Measurements from ENCODE around the gene HSD17B13. TPM values are rescaled to one million over a fixed set of nuclear protein-coding genes. Genes with fewer than 3 reads are reported as not detected.

Gene HSD17B13
- polyA plus RNA-seq, 2 donors, result 0.08 to 0.14 TPM

DNA sequence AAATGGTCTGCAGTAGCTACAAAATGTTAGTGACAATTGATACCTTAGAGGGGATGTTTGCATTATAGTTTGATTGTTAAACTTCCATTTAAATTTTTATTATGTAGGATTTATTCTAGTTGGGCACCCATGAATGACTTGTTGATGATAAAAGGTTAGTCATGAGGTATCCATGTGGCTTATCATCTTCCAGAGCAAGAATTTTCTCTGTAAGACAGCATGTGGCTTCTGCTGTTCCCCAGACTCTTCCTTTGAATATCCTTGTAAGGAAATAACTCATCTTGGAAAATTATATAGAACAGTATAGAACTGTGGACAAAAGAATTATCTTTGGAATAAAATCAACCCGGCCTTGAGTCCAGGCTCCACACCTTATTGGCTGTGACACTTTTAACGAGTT is 62.2 kb downstream of the HSD17B13 start:
- Histone ChIP-seq H3K27ac (ENCODE audit: low read depth in 2 of 2, low read length in 1 of 2) (no peak overlapping the region), H3K36me3 (ENCODE audit: control insufficient read depth in 2 of 2, insufficient read depth in 2 of 2, low read length in 1 of 2) (no peaks in the 10 kb centered on the region), H3K4me1 (ENCODE audit: control insufficient read depth in 2 of 2, insufficient read depth in 2 of 2, low read length in 1 of 2) (no peaks in the 10 kb centered on the region), H3K27me3 (ENCODE audit: control insufficient read depth in 1 of 2, insufficient read depth in 2 of 2, low read length in 2 of 2) (no peaks in the 10 kb centered on the region), H3K9me3 (ENCODE audit: control insufficient read depth in 2 of 2, insufficient read depth in 1 of 2, low read depth in 1 of 2, low read length in 1 of 2) (no peaks in the 10 kb centered on the region), H3K4me3 (ENCODE audit: low read depth in 1 of 2, low read length in 2 of 2) (no peak overlapping the region)
- 94 to 95% methylated on average over 2 of the region's 2 CpGs for WGBS, 2 donors

GRCh38 chr4:87258677-87259076 is 64.0 kb downstream of the HSD17B13 start:
- H3K27me3 ChIP-seq (ENCODE audit: control insufficient read depth in 1 of 2, insufficient read depth in 2 of 2, low read length in 2 of 2), result no peaks in the 10 kb centered on the region
- no peaks in the 10 kb centered on the region for H3K4me1 ChIP-seq (ENCODE audit: control insufficient read depth in 2 of 2, insufficient read depth in 2 of 2, low read length in 1 of 2)
- H3K36me3 ChIP-seq (ENCODE audit: control insufficient read depth in 2 of 2, insufficient read depth in 2 of 2, low read length in 1 of 2), result no peaks in the 10 kb centered on the region
- WGBS, 2 donors, result 90 to 92% methylated on average over 2 of the region's 2 CpGs
- H3K4me3 ChIP-seq (ENCODE audit: low read depth in 1 of 2, low read length in 2 of 2), result no peak overlapping the region
- H3K27ac ChIP-seq (ENCODE audit: low read depth in 2 of 2, low read length in 1 of 2), result no peak overlapping the region
- no peaks in the 10 kb centered on the region for H3K9me3 ChIP-seq (ENCODE audit: control insufficient read depth in 2 of 2, insufficient read depth in 1 of 2, low read depth in 1 of 2, low read length in 1 of 2)

GRCh38 chr4:87257523-87257922 is 65.2 kb downstream of the HSD17B13 start:
- H3K4me3 ChIP-seq (ENCODE audit: low read depth in 1 of 2, low read length in 2 of 2), result no peak overlapping the region
- H3K9me3 ChIP-seq (ENCODE audit: control insufficient read depth in 2 of 2, insufficient read depth in 1 of 2, low read depth in 1 of 2, low read length in 1 of 2), result no peaks in the 10 kb centered on the region
- no peaks in the 10 kb centered on the region for H3K4me1 ChIP-seq (ENCODE audit: control insufficient read depth in 2 of 2, insufficient read depth in 2 of 2, low read length in 1 of 2)
- H3K36me3 ChIP-seq (ENCODE audit: control insufficient read depth in 2 of 2, insufficient read depth in 2 of 2, low read length in 1 of 2), result no peaks in the 10 kb centered on the region
- 45 to 68% methylated on average over 3 of the region's 3 CpGs for WGBS, 2 donors
- H3K27me3 ChIP-seq (ENCODE audit: control insufficient read depth in 1 of 2, insufficient read depth in 2 of 2, low read length in 2 of 2), result no peaks in the 10 kb centered on the region
- no peak overlapping the region for H3K27ac ChIP-seq (ENCODE audit: low read depth in 2 of 2, low read length in 1 of 2)

DNA sequence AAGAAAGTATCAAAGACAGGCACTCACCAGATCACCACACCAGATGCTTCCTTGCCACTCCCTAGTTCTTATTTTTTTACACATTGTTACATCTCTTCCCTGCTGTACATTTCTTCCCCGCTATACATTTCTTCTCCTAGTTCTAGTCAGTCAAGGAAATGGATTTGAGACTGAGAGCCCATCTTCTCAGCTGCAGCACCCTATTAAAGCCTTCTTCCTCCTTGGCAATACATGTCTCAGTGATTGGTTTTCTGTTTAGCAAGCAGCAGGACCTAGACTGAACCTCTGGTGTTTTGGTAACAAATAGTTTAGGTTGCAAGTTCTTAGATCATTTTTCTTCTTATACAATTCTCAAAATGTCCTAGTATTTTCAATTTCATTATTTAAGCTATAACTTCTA is 66.9 kb downstream of the HSD17B13 start:
- WGBS, 2 donors, result 89 to 92% methylated on average over 1 of the region's 1 CpG
- Histone ChIP-seq H3K27ac (ENCODE audit: low read depth in 2 of 2, low read length in 1 of 2) (no peak overlapping the region), H3K4me1 (ENCODE audit: control insufficient read depth in 2 of 2, insufficient read depth in 2 of 2, low read length in 1 of 2) (no peaks in the 10 kb centered on the region), H3K27me3 (ENCODE audit: control insufficient read depth in 1 of 2, insufficient read depth in 2 of 2, low read length in 2 of 2) (no peaks in the 10 kb centered on the region), H3K9me3 (ENCODE audit: control insufficient read depth in 2 of 2, insufficient read depth in 1 of 2, low read depth in 1 of 2, low read length in 1 of 2) (no peaks in the 10 kb centered on the region), H3K4me3 (ENCODE audit: low read depth in 1 of 2, low read length in 2 of 2) (no peak overlapping the region), H3K36me3 (ENCODE audit: control insufficient read depth in 2 of 2, insufficient read depth in 2 of 2, low read length in 1 of 2) (no peaks in the 10 kb centered on the region)

Other genes starting within 250 kb of the HSD17B13 start
- gene KLHL8, start 102.3 kb downstream of the HSD17B13 start, polyA plus RNA-seq, result 1 to 10 TPM; 1.3 to 2.4 TPM
- gene HSD17B11, start 68.3 kb upstream of the HSD17B13 start, polyA plus RNA-seq, result 1 to 10 TPM; 6.6 to 9.9 TPM
- gene NUDT9, start 99.7 kb upstream of the HSD17B13 start, polyA plus RNA-seq, result 10 to 100 TPM; 25.7 to 39.8 TPM
- gene SPARCL1, start 206.5 kb upstream of the HSD17B13 start, polyA plus RNA-seq, result 100 to 1,000 TPM in 1 of 2 donors, 10 to 100 TPM in 1; 21.5 to 113 TPM

Data from esophagus (tissue), 2 donors.